Activated T-cell treated with anti-CD3 and anti-CD28 coated beads for 1 hour (primary cell): ENCODE results near the gene SLPI.

Experiments
- DNase-seq: peaks from one replicate; pipeline ENCODE4 v3.0.0-alpha.2; 2020; ENCODE audit warnings: low read depth

SLPI gene

DNA sequence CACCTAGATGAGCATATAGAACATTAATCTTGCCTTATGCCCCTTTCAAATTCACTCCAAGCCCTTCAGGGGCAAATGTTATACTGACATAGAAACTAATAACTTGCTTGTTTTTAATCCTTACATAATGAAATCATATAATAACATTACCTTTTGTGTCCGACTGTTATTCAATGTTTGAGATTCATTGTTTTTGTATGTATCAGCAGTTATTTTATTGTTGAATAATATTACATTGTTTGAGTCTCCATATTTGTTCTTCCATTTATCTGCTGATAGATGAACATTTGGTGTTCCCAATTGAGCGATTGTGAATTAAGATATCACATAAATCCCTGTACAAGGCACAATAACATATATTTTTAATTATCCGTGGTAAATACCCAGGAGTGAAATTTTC is 41.5 kb downstream of the SLPI start:
- no peak for DNase-seq

DNA sequence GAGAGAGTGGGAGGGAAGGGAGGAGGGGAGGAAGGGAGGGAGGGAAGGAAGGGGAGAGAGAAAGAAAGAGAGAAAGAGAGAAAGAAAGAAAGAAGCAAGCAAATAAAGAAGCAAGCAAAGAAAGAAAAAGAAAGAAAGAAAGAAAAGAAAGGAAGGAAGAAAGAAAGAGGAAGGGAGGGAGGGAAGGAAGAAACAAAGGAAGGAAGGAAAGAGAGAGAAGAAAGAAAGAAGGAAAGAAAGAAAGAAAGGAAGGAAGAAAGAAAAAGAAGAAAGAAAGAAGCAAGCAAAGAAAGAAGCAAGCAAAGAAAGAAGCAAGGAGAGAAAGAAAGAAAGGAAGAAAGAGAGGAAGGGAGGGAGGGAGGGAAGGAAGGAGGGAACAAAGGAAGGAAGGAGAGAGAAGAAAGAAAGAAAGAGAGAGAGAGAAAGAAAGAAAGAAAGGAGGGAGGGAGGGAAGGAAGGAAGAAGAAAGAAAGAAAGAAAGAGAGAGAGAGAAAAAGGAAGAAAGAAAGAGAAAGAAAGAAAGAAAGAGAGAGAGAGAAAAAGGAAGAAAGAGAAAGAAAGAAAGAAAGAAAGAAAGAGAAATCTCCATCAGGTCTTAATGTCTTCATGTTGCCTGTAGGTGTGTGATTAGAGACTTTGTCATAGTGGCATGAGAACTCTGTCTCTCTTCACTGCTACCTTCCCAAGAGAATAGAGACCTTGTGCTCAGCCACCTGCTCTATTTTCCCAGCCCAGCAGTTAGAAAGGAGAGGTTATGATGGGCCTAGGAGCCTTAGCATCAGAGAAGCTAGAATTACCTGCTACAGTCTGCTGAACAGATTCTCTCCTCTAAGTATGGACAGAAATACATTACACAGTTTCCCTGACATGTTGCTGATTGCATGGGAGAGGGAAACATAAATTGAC is 42.5 kb downstream of the SLPI start:
- no peak for DNase-seq

DNA sequence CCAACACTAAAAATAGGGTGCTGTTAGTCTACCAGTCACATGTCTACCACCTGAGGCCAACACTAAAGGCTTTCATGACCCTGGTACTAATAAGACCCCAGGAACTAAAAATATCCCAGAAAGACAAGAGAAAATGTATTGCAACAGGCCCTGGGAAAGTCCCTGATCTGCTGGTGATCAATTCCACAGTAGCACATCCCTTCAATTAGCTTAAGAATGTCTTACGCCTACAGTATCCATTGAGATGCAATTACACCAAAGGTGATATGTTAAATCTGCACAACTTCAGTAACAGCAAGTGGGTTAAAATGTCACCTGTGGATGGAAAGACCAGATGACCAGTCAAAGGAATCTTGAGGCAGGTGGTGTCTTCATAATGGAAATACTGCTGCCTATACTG is 44.4 kb downstream of the SLPI start:
- no peak for DNase-seq

GRCh38 chr20:45206725-45207124 is 47.6 kb downstream of the SLPI start, which contains the start of gene SEMG1:
TSS of gene SEMG1 (plus strand) at chr20:45207033. CDS start at chr20:45207054, 21 bp downstream.
- DNase-seq: no peak
